Esophagus muscularis mucosa (tissue), 3 donors: ENCODE data around the gene CHRDL1.

Experiments
- CTCF ChIP-seq, 3 experiments: fragments of 200-600 bp in 2 of 3; fragments of 450-650 bp in 1 of 3; sonication (generic) in 2 of 3; IDR thresholded peaks; one replicate each; pipeline ENCODE4 v1.5.1; 2017 to 2019; ENCODE audit warnings: antibody characterized with exemption in 3 of 3, mild to moderate bottlenecking in 2 of 3, moderate library complexity in 1 of 3
- POLR2AphosphoS5 ChIP-seq, 2 donors: sonication (generic); formaldehyde crosslinking; IDR thresholded peaks; one replicate each; pipeline ENCODE4 v1.6.1; 2017; ENCODE audit warnings: antibody characterized with exemption in 2 of 2

- TF ChIP-seq CTCF (IDR thresholded peaks at IDR 0.05) (no peak), POLR2AphosphoS5 (IDR thresholded peaks at IDR 0.05) (no peak)
Measured at GRCh38 chrX:110691446-110691845, 104.2 kb downstream of the CHRDL1 start.
